GM23338 (cell line): ENCODE measurements around the gene FANCF. TPM values are rescaled to one million over a fixed set of nuclear protein-coding genes. Genes with fewer than 3 reads are reported as not detected.

Experiments
- ATAC-seq: fragments of 200-7000 bp; cut with Tn5 transposase; 3 replicates; pipeline ENCODE4 v1.9.1; 2020
- DNase-seq: peaks from one replicate; pipeline ENCODE4 v3.0.0-alpha.2; 2015; ENCODE audit warnings: low spot score
- H2AFZ ChIP-seq: fragments of 200-600 bp; sonication (generic); 2 replicates; pipeline ENCODE4 v1.8.0; 2016; ENCODE audit warnings: antibody characterized with exemption, mild to moderate bottlenecking, moderate library complexity
- H3F3A ChIP-seq: fragments of 200-600 bp; sonication (generic); replicated peaks from 2 replicates; pipeline ENCODE4 v1.8.0; 2017; ENCODE audit warnings: antibody characterized with exemption, mixed run types, low read depth
- H3K27ac ChIP-seq: fragments of 200-600 bp; sonication (generic); 2 replicates; pipeline ENCODE4 v1.6.1; 2016; ENCODE audit warnings: low read depth
- H3K27me3 ChIP-seq: fragments of 200-600 bp; sonication (generic); 2 replicates; pipeline ENCODE4 v1.8.0; 2016; ENCODE audit warnings: mild to moderate bottlenecking, mixed run types, moderate library complexity; ENCODE audit not compliant: insufficient read depth
- H3K36me3 ChIP-seq: fragments of 200-600 bp; sonication (generic); 2 replicates; pipeline ENCODE4 v1.8.0; 2016; ENCODE audit warnings: mild to moderate bottlenecking; ENCODE audit not compliant: insufficient read depth
- H3K4me1 ChIP-seq: fragments of 200-600 bp; sonication (generic); 2 replicates; pipeline ENCODE4 v1.8.0; 2016; ENCODE audit warnings: mild to moderate bottlenecking, moderate library complexity; ENCODE audit not compliant: insufficient read depth
- H3K4me2 ChIP-seq: fragments of 200-600 bp; sonication (generic); 2 replicates; pipeline ENCODE4 v1.7.1; 2017; ENCODE audit warnings: mixed run types
- H3K4me3 ChIP-seq: fragments of 200-600 bp; sonication (generic); 2 replicates; pipeline ENCODE4 v1.6.1; 2016; ENCODE audit warnings: mixed run types
- H3K79me2 ChIP-seq: fragments of 200-600 bp; sonication (generic); replicated peaks from 2 replicates; pipeline ENCODE4 v1.8.0; 2017; ENCODE audit warnings: mild to moderate bottlenecking; ENCODE audit not compliant: insufficient read depth
- H3K9me2 ChIP-seq: fragments of 200-600 bp; sonication (generic); 2 replicates; pipeline ENCODE4 v1.8.0; 2017; ENCODE audit not compliant: insufficient read depth
- H4K20me1 ChIP-seq: fragments of 200-600 bp; sonication (generic); replicated peaks from 2 replicates; pipeline ENCODE4 v1.8.0; 2017; ENCODE audit warnings: mild to moderate bottlenecking; ENCODE audit not compliant: insufficient read depth
- H3K27ac Mint-ChIP-seq: 2 replicates; pipeline ENCODE4 v1.8.0; 2020; ENCODE audit warnings: inconsistent platforms, mild to moderate bottlenecking, moderate library complexity, mixed read lengths
- H3K27me3 Mint-ChIP-seq: 3 replicates; pipeline ENCODE4 v1.8.0; 2022; ENCODE audit warnings: low read depth, mild to moderate bottlenecking, moderate library complexity, mixed read lengths, inconsistent platforms; ENCODE audit not compliant: insufficient read depth, poor library complexity
- H3K36me3 Mint-ChIP-seq: 3 replicates; pipeline ENCODE4 v1.8.0; 2021; ENCODE audit warnings: low read depth, mild to moderate bottlenecking, inconsistent platforms, moderate library complexity, mixed read lengths
- H3K4me1 Mint-ChIP-seq: 3 replicates; pipeline ENCODE4 v1.8.0; 2020; ENCODE audit warnings: mild to moderate bottlenecking, inconsistent platforms, mixed read lengths
- H3K4me3 Mint-ChIP-seq: 3 replicates; pipeline ENCODE4 v1.8.0; 2021; ENCODE audit warnings: moderate library complexity, mild to moderate bottlenecking, inconsistent platforms, mixed read lengths
- H3K9me3 Mint-ChIP-seq: 3 replicates; pipeline ENCODE4 v1.8.0; 2020; ENCODE audit warnings: moderate library complexity, mild to moderate bottlenecking, inconsistent platforms, mixed read lengths
- CREB1 ChIP-seq: fragments of 250-450 bp; sonication (Bioruptor Pico); IDR thresholded peaks from 2 replicates; pipeline ENCODE4 v1.5.0; 2020; ENCODE audit warnings: low read depth, mild to moderate bottlenecking, moderate library complexity
- EZH2 ChIP-seq: fragments of 200-600 bp; sonication (generic); IDR thresholded peaks from one replicate; pipeline ENCODE4 v1.8.0; 2017; ENCODE audit warnings: antibody characterized with exemption, mild to moderate bottlenecking, low read depth; ENCODE audit not compliant: unreplicated experiment
- EZH2phosphoT487 ChIP-seq: fragments of 200-600 bp; sonication (generic); IDR thresholded peaks from one replicate; pipeline ENCODE4 v1.8.1; 2018; ENCODE audit warnings: antibody characterized with exemption; ENCODE audit not compliant: unreplicated experiment
- JUNB ChIP-seq: IDR thresholded peaks from one replicate; pipeline ENCODE4 v1.6.1; 2016; ENCODE audit warnings: antibody characterized with exemption; ENCODE audit not compliant: unreplicated experiment
- NANOG ChIP-seq: IDR thresholded peaks from 2 replicates; pipeline ENCODE4 v1.6.1; 2016; ENCODE audit warnings: antibody characterized with exemption, borderline replicate concordance
- ZNF114 ChIP-seq: fragments of 250-450 bp; sonication (Bioruptor Pico); IDR thresholded peaks from 2 replicates; pipeline ENCODE4 v1.5.0; 2020; ENCODE audit warnings: mild to moderate bottlenecking, moderate library complexity
- ZNF462 ChIP-seq: fragments of 250-450 bp; sonication (Bioruptor Pico); IDR thresholded peaks from 2 replicates; pipeline ENCODE4 v1.5.0; 2020; ENCODE audit warnings: mild to moderate bottlenecking, moderate library complexity
- polyA plus RNA-seq: library from polyadenylated mRNA; unstranded; fragments of >200 nt; fragmentation: Nextera tagmentation; extraction: Ambion mirVana; gene quantifications from 2 replicates; pipeline ENCODE4 v1.2.1, GENCODE V29; 2016
- total RNA-seq: library from RNA; depleted of rRNA; stranded (reverse); fragments of >200 nt; shearing (Covaris generic); gene quantifications from 2 replicates; pipeline ENCODE4 v1.2.3, GENCODE V29; 2014
- TF ChIP-seq, protein P1 (sequence below): IDR thresholded peaks from one replicate; pipeline ENCODE4 v1.6.1; 2018; ENCODE audit warnings: antibody characterized with exemption; ENCODE audit not compliant: unreplicated experiment
- TF ChIP-seq, protein P2 (sequence below), 2 experiments: fragments of 200-600 bp in 1 of 2; sonication (generic) in 1 of 2; conservative IDR thresholded peaks; 2 replicates each; pipeline versions ENCODE4 v1.5.1 to v1.6.1; 2016 to 2017; ENCODE audit warnings: antibody characterized with exemption in 2 of 2, low read depth in 2 of 2, mild to moderate bottlenecking in 2 of 2, moderate library complexity in 1 of 2

The FANCF gene
- total and polyA plus RNA-seq, 2 experiments from 2014 or later: 17.0 to 31.8 TPM

GRCh38 chr11:22624742-22625447 is 728 bp downstream of the FANCF start:
- Mint-ChIP-seq H3K4me3 (peak overlapping the region; percentile 96), H3K27ac (peak overlapping the region; percentile 100), H3K36me3 (peaks cover 4% of the 10 kb centered on the region), H3K9me3 (no peaks in the 10 kb centered on the region), H3K4me1 (peaks cover 16% of the 10 kb centered on the region; the same call in 2 of the 3 replicates), H3K27me3 (no peaks in the 10 kb centered on the region)
- no peaks in the 10 kb centered on the region; the same call in 1 of the 2 replicates for H4K20me1 ChIP-seq
- H3F3A ChIP-seq: 0 out of 2 replicates have a peak, but pooled peaks cover 5% of the 10 kb centered on the region
- peak overlapping the region; percentile 89; the same call in 1 of the 2 replicates for H2AFZ ChIP-seq
- H3K79me2 ChIP-seq: peaks cover 28% of the 10 kb centered on the region
- H3K36me3 ChIP-seq: no peaks in the 10 kb centered on the region
- H3K4me2 ChIP-seq: peak overlapping the region; percentile 88
- no peaks in the 10 kb centered on the region for H3K27me3 ChIP-seq
- peak overlapping the region; percentile 99 for H3K27ac ChIP-seq
- no peaks in the 10 kb centered on the region for H3K9me2 ChIP-seq
- no peak for TF ChIP-seq EZH2
- TF ChIP-seq, protein P1, sequence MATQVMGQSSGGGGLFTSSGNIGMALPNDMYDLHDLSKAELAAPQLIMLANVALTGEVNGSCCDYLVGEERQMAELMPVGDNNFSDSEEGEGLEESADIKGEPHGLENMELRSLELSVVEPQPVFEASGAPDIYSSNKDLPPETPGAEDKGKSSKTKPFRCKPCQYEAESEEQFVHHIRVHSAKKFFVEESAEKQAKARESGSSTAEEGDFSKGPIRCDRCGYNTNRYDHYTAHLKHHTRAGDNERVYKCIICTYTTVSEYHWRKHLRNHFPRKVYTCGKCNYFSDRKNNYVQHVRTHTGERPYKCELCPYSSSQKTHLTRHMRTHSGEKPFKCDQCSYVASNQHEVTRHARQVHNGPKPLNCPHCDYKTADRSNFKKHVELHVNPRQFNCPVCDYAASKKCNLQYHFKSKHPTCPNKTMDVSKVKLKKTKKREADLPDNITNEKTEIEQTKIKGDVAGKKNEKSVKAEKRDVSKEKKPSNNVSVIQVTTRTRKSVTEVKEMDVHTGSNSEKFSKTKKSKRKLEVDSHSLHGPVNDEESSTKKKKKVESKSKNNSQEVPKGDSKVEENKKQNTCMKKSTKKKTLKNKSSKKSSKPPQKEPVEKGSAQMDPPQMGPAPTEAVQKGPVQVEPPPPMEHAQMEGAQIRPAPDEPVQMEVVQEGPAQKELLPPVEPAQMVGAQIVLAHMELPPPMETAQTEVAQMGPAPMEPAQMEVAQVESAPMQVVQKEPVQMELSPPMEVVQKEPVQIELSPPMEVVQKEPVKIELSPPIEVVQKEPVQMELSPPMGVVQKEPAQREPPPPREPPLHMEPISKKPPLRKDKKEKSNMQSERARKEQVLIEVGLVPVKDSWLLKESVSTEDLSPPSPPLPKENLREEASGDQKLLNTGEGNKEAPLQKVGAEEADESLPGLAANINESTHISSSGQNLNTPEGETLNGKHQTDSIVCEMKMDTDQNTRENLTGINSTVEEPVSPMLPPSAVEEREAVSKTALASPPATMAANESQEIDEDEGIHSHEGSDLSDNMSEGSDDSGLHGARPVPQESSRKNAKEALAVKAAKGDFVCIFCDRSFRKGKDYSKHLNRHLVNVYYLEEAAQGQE: no peak
- no peak for TF ChIP-seq CREB1 (CRISPR knock-in tag)
- no peak for TF ChIP-seq JUNB
- no peak for TF ChIP-seq ZNF114 (CRISPR knock-in tag)
- no peak for TF ChIP-seq ZNF462 (CRISPR knock-in tag)
- TF ChIP-seq, protein P2, sequence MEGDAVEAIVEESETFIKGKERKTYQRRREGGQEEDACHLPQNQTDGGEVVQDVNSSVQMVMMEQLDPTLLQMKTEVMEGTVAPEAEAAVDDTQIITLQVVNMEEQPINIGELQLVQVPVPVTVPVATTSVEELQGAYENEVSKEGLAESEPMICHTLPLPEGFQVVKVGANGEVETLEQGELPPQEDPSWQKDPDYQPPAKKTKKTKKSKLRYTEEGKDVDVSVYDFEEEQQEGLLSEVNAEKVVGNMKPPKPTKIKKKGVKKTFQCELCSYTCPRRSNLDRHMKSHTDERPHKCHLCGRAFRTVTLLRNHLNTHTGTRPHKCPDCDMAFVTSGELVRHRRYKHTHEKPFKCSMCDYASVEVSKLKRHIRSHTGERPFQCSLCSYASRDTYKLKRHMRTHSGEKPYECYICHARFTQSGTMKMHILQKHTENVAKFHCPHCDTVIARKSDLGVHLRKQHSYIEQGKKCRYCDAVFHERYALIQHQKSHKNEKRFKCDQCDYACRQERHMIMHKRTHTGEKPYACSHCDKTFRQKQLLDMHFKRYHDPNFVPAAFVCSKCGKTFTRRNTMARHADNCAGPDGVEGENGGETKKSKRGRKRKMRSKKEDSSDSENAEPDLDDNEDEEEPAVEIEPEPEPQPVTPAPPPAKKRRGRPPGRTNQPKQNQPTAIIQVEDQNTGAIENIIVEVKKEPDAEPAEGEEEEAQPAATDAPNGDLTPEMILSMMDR (conservative IDR thresholded peaks at IDR 0.05; ENCODE audit: low read depth in 2 of 2): peak; percentile 41 to 60
- no peak for TF ChIP-seq NANOG
- no peak for TF ChIP-seq EZH2phosphoT487
- H3K4me3 ChIP-seq: peak overlapping the region; percentile 67
- peak; percentile 90 for DNase-seq
- peaks cover 21% of the 10 kb centered on the region for H3K4me1 ChIP-seq
- peak; percentile 80 for ATAC-seq
